Neuron (in vitro differentiated cells): ENCODE measurements around the gene C12orf42.

ENCODE experiments used
- H2AFZ ChIP-seq: one replicate; pipeline ENCODE4 v1.6.1; 2013; ENCODE audit warnings: low read depth, mild to moderate bottlenecking, inconsistent platforms, low read length, moderate library complexity
- H3K27me3 ChIP-seq: one replicate; pipeline ENCODE4 v1.6.1; 2013; ENCODE audit warnings: low read length; ENCODE audit not compliant: insufficient read depth
- H3K36me3 ChIP-seq: one replicate; pipeline ENCODE4 v1.6.1; 2013; ENCODE audit warnings: low read length; ENCODE audit not compliant: insufficient read depth
- H3K4me1 ChIP-seq: one replicate; pipeline ENCODE4 v1.6.1; 2013; ENCODE audit warnings: low read length; ENCODE audit not compliant: insufficient read depth
- H3K4me3 ChIP-seq: 2 replicates; pipeline ENCODE4 v1.5.1; 2013; ENCODE audit warnings: mild to moderate bottlenecking, low read length, moderate library complexity
- H3K9me3 ChIP-seq: one replicate; pipeline ENCODE4 v1.6.1; 2013; ENCODE audit warnings: low read length

C12orf42 gene

GRCh38 chr12:103391103-103391502, 104.7 kb downstream of the C12orf42 start:
- Histone ChIP-seq H2AFZ (no peak overlapping the region), H3K9me3 (no peaks in the 10 kb centered on the region), H3K27me3 (no peaks in the 10 kb centered on the region), H3K4me3 (no peak overlapping the region), H3K4me1 (no peaks in the 10 kb centered on the region), H3K36me3 (no peaks in the 10 kb centered on the region)

DNA sequence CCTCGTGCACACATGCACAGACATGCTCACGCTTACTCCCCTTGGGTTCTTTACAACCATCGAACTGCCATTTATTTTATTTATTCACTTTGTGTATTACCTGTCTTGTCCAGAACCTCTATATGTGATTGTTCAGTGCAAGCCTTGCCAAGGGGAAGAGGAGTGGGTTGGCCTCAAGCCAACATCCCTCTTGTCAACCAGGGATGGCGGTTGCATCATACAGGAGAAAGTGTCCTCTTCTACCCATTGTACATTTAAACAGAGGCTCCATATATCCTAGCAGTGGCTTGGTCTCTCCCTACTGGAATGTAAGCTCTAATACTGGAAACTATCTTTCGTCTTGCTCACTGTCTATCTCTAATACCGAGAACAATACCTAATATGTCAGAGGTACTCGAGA, 108.4 kb downstream of the C12orf42 start:
- Histone ChIP-seq H3K27me3 (no peaks in the 10 kb centered on the region), H3K4me1 (no peaks in the 10 kb centered on the region), H2AFZ (no peak overlapping the region), H3K4me3 (no peak overlapping the region), H3K36me3 (no peaks in the 10 kb centered on the region), H3K9me3 (no peaks in the 10 kb centered on the region)

GRCh38 chr12:103386451-103386850, 109.3 kb downstream of the C12orf42 start:
- Histone ChIP-seq H3K27me3 (no peaks in the 10 kb centered on the region), H3K9me3 (no peaks in the 10 kb centered on the region)

GRCh38 chr12:103382736-103383346, 112.9 kb downstream of the C12orf42 start:
- no peaks in the 10 kb centered on the region for H3K36me3 ChIP-seq
- no peaks in the 10 kb centered on the region for H3K4me1 ChIP-seq
- H3K27me3 ChIP-seq: no peaks in the 10 kb centered on the region
- no peaks in the 10 kb centered on the region for H3K9me3 ChIP-seq
- H3K4me3 ChIP-seq: no peak overlapping the region
- no peak overlapping the region for H2AFZ ChIP-seq

More at GRCh38 chr12:103386451-103386850, 109.3 kb downstream of the C12orf42 start:
- Histone ChIP-seq H3K4me1 (no peaks in the 10 kb centered on the region), H2AFZ (no peak overlapping the region), H3K36me3 (no peaks in the 10 kb centered on the region), H3K4me3 (no peak overlapping the region)

GRCh38 chr12:103382119-103382518, 113.6 kb downstream of the C12orf42 start:
- H3K27me3 ChIP-seq: no peaks in the 10 kb centered on the region

DNA sequence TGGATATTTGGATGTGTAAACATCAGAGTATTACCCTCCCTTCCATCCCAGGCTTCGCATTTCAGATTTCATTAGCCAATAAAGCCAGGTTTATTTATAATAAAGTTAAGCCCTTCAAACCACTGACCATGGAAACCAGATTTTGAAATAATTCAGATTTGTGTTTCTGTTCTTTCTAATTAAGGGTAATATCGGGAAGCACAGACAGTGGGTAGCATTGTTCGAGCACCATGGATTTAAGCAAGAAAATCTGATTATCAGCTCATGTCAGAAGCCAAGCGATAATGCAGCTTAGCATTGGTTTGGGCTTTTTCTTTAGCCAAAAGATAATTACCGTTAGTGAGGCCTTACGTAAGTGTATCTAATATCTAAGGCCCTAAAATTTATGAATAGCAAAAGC, 116.1 kb downstream of the C12orf42 start:
- Histone ChIP-seq H3K27me3 (no peaks in the 10 kb centered on the region), H3K4me3 (no peak overlapping the region), H3K4me1 (no peaks in the 10 kb centered on the region), H3K9me3 (no peaks in the 10 kb centered on the region), H2AFZ (no peak overlapping the region), H3K36me3 (no peaks in the 10 kb centered on the region)

More at GRCh38 chr12:103382119-103382518, 113.6 kb downstream of the C12orf42 start:
- Histone ChIP-seq H3K4me1 (no peaks in the 10 kb centered on the region), H3K4me3 (no peak overlapping the region), H3K36me3 (no peaks in the 10 kb centered on the region), H3K9me3 (no peaks in the 10 kb centered on the region), H2AFZ (no peak overlapping the region)

DNA sequence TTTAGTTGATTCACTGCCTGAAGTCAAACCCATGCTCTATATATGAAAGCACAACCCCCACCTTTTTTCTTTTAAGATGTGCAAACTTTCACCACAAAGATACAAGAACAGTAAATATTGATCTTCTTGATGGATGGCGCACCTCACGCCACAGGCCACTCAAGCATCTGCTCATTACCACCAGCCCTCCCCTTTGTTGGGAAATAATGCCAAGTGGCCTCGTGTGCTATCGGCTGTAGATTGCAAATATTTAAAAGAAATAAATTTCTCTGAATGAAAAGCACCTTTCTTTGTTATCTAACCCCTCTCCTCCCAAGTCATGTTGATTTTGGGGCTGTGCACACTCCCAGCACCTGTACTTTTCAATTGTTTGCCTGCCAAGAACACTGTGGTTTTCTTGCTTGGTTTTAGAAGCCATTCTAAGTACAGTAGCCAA, 122.7 kb downstream of the C12orf42 start:
- Histone ChIP-seq H3K4me1 (no peaks in the 10 kb centered on the region), H3K9me3 (no peaks in the 10 kb centered on the region), H3K36me3 (no peaks in the 10 kb centered on the region), H3K4me3 (no peak overlapping the region), H2AFZ (no peak overlapping the region), H3K27me3 (no peaks in the 10 kb centered on the region)

DNA sequence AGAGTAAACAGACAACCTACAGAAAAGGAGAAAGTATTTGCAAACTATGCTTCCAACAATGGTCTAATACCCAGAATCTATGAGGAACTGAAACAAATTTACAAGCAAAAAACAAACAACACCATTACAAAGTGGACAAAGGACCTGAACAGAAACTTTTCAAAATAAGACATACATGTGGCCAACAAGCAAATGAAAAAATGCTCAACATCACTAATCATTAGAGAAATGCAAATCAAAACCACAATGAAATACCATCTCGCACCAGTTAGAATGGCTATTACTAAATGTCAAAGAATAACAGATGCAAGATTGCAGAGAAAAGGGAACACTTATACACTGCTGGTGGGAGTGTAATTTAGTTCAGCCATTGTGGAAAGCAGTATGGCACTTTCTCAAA, 125.8 kb downstream of the C12orf42 start:
- no peaks in the 10 kb centered on the region for H3K4me1 ChIP-seq
- H3K36me3 ChIP-seq: no peaks in the 10 kb centered on the region
- H3K9me3 ChIP-seq: no peaks in the 10 kb centered on the region
- no peaks in the 10 kb centered on the region for H3K27me3 ChIP-seq
- no peak overlapping the region for H3K4me3 ChIP-seq
- H2AFZ ChIP-seq: no peak overlapping the region

DNA sequence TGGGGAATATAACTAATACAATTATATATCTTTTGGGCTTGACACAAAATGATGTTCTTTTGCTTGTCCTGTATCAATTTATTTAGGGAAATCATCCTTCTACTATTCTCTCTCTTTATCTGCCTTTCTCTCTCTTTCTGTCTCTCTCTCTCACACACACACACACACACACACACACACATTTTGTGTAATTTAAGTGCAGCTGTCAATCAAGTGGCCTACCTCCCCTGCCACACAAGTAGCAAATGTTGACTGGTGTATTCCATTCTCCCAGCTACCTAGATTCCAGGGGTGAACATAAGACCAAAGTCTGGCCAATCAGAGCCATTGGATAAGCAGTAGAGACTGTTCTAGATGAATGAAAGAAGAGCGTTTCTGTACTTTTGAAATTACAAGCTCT, 127.6 kb downstream of the C12orf42 start:
- no peaks in the 10 kb centered on the region for H3K27me3 ChIP-seq
- no peak overlapping the region for H3K4me3 ChIP-seq
- H3K4me1 ChIP-seq: no peaks in the 10 kb centered on the region
- no peaks in the 10 kb centered on the region for H3K36me3 ChIP-seq
- H3K9me3 ChIP-seq: no peaks in the 10 kb centered on the region
- H2AFZ ChIP-seq: no peak overlapping the region

DNA sequence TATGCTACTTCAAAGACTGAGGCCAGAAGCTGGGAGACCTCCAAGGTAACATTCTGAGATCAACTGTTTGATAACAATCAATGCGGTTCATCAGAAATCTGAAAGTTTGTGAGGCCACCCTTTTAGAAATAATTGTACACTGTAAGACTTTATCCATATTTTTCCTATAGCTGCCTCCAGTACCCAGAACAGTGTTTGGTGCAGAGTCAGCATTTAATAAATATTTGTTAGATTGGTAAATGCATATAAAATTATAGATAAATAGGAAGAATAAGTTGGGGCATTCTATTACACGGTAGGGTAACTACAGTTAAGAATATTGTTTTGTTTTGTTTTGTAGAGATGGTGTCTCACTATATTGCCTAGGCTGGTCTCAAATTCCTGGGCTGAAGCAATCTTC, 141.4 kb downstream of the C12orf42 start:
- no peaks in the 10 kb centered on the region for H3K27me3 ChIP-seq
- no peak overlapping the region for H3K4me3 ChIP-seq
- no peaks in the 10 kb centered on the region for H3K4me1 ChIP-seq
- H3K9me3 ChIP-seq: no peaks in the 10 kb centered on the region
- no peaks in the 10 kb centered on the region for H3K36me3 ChIP-seq
- no peak overlapping the region for H2AFZ ChIP-seq

GRCh38 chr12:103353913-103354312, 141.9 kb downstream of the C12orf42 start:
- Histone ChIP-seq H3K27me3 (no peaks in the 10 kb centered on the region), H3K4me1 (no peaks in the 10 kb centered on the region), H3K36me3 (no peaks in the 10 kb centered on the region), H3K9me3 (no peaks in the 10 kb centered on the region), H2AFZ (no peak overlapping the region), H3K4me3 (no peak overlapping the region)

DNA sequence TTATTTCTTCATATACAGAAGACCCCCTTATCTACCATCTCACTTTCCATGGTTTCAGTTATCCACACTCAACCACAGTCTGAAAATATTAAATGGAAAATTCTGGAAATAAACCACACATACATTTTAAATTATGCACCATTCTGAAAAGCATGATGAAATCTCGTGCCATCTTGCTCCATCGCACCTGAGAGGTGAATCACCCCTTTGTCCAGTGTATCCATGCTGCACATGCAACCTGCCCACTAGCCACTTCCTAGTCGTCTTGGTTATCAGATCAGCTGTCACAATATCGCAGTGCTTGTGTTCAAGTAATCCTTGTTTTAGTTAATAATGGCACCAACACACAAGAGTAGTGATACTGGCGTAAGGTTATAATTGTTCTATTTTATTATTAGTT, 145.7 kb downstream of the C12orf42 start:
- no peak overlapping the region for H2AFZ ChIP-seq

DNA sequence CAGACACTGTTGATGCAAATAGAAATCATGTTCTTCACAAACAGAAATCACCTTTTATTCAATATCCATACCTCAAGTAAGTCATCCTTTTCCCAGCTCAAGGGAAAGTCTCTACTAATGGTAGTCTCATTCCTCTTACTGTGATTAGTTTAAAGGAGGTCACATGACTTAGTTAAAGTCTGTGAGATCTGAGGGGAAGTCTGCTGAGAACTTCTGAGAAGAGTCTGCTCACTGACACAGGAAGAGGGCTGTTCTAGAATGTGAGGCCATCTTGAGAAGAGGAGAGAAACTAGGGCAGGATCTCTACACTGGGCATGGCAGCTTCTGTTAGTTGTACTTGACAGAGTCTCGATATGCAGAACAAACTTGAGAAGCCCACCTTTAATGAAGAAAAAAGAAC, 146.8 kb downstream of the C12orf42 start:
- Histone ChIP-seq H3K4me3 (no peak overlapping the region), H3K9me3 (no peaks in the 10 kb centered on the region), H3K27me3 (no peaks in the 10 kb centered on the region), H2AFZ (no peak overlapping the region), H3K36me3 (no peaks in the 10 kb centered on the region), H3K4me1 (no peaks in the 10 kb centered on the region)

More for the DNA sequence above, 145.7 kb downstream of the C12orf42 start:
- Histone ChIP-seq H3K36me3 (no peaks in the 10 kb centered on the region), H3K4me3 (no peak overlapping the region), H3K9me3 (no peaks in the 10 kb centered on the region), H3K4me1 (no peaks in the 10 kb centered on the region), H3K27me3 (no peaks in the 10 kb centered on the region)

DNA sequence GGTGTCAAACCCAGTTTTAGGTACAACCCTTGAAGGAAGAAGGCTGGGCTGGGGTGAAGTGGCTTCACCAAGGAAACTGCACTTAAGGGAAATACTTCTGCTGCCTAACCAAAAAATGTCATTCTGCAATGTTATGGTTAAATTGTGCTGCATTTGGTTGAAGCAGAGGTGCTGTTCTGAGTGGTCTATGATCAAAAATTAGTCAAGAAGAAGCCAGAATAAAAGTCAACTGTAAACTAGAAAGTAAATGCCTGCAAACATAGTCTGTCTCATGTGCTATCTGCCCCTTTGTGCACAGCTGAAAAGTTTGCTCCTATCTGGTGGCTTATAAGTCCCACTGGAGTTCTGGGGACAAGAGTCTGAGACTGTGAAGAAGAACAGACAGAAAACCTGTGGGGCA, 158.8 kb downstream of the C12orf42 start:
- H2AFZ ChIP-seq: no peak overlapping the region
- H3K4me1 ChIP-seq: peaks cover 2% of the 10 kb centered on the region
- no peaks in the 10 kb centered on the region for H3K36me3 ChIP-seq
- H3K4me3 ChIP-seq: no peak overlapping the region
- no peaks in the 10 kb centered on the region for H3K9me3 ChIP-seq
- no peaks in the 10 kb centered on the region for H3K27me3 ChIP-seq
